ENCODE data around the gene SERPINF2. TPM values are rescaled to one million over a fixed set of nuclear protein-coding genes. Genes with fewer than 3 reads are reported as not detected.

Gene SERPINF2
- total RNA-seq, 1 donor from 2014 or later, result 0.15 TPM

GRCh38 chr17:1732833-1733321 is 9.8 kb upstream of the SERPINF2 start:
- peaks cover 23% of the 10 kb centered on the region for H3K4me1 Mint-ChIP-seq (ENCODE audit: low read depth)
- no peak for TF ChIP-seq CTCF (IDR thresholded peaks at IDR 0.05)
- no peak overlapping the region for H3K27ac Mint-ChIP-seq (ENCODE audit: unreplicated experiment)
- no peaks in the 10 kb centered on the region for H3K27me3 Mint-ChIP-seq (ENCODE audit: low read depth)
- H3K4me3 Mint-ChIP-seq (ENCODE audit: unreplicated experiment), result no peak overlapping the region
- no peak for DNase-seq (ENCODE audit: low spot score)
- no peaks in the 10 kb centered on the region for H3K9me3 Mint-ChIP-seq (ENCODE audit: low read depth)
- H3K36me3 Mint-ChIP-seq (ENCODE audit: low read depth), result peaks cover 8% of the 10 kb centered on the region

- DNase-seq (ENCODE audit: low spot score), result no peak
- Mint-ChIP-seq H3K27me3 (ENCODE audit: low read depth) (no peaks in the 10 kb centered on the region), H3K9me3 (ENCODE audit: low read depth) (no peaks in the 10 kb centered on the region), H3K36me3 (ENCODE audit: low read depth) (peaks cover 9% of the 10 kb centered on the region), H3K4me3 (ENCODE audit: unreplicated experiment) (no peak overlapping the region), H3K27ac (ENCODE audit: unreplicated experiment) (no peak overlapping the region), H3K4me1 (ENCODE audit: low read depth) (peaks cover 20% of the 10 kb centered on the region)
- TF ChIP-seq CTCF (IDR thresholded peaks at IDR 0.05), result no peak
These were observed 8.9 kb upstream of the SERPINF2 start for GRCh38 chr17:1733759-1734158.

- Mint-ChIP-seq H3K27me3 (ENCODE audit: low read depth) (no peaks in the 10 kb centered on the region), H3K4me1 (ENCODE audit: low read depth) (peaks cover 13% of the 10 kb centered on the region), H3K4me3 (ENCODE audit: unreplicated experiment) (no peak overlapping the region), H3K27ac (ENCODE audit: unreplicated experiment) (no peak overlapping the region), H3K36me3 (ENCODE audit: low read depth) (peaks cover 7% of the 10 kb centered on the region), H3K9me3 (ENCODE audit: low read depth) (no peaks in the 10 kb centered on the region)
- no peak for TF ChIP-seq CTCF (IDR thresholded peaks at IDR 0.05)
- no peak for DNase-seq (ENCODE audit: low spot score)
These were observed 7.3 kb upstream of the SERPINF2 start for GRCh38 chr17:1735418-1735817.

GRCh38 chr17:1735834-1736347 is 6.8 kb upstream of the SERPINF2 start:
- Mint-ChIP-seq H3K4me3 (ENCODE audit: unreplicated experiment) (no peak overlapping the region), H3K36me3 (ENCODE audit: low read depth) (peaks cover 7% of the 10 kb centered on the region), H3K27me3 (ENCODE audit: low read depth) (no peaks in the 10 kb centered on the region), H3K9me3 (ENCODE audit: low read depth) (no peaks in the 10 kb centered on the region), H3K27ac (ENCODE audit: unreplicated experiment) (no peak overlapping the region), H3K4me1 (ENCODE audit: low read depth) (peaks cover 13% of the 10 kb centered on the region)
- no peak for TF ChIP-seq CTCF (IDR thresholded peaks at IDR 0.05)
- no peak for DNase-seq (ENCODE audit: low spot score)

GRCh38 chr17:1736348-1737281 is 6.1 kb upstream of the SERPINF2 start:
- no peaks in the 10 kb centered on the region for H3K9me3 Mint-ChIP-seq (ENCODE audit: low read depth)
- H3K4me1 Mint-ChIP-seq (ENCODE audit: low read depth), result peaks cover 13% of the 10 kb centered on the region
- DNase-seq (ENCODE audit: low spot score), result no peak
- peaks cover 5% of the 10 kb centered on the region for H3K36me3 Mint-ChIP-seq (ENCODE audit: low read depth)
- H3K4me3 Mint-ChIP-seq (ENCODE audit: unreplicated experiment), result no peak overlapping the region
- no peaks in the 10 kb centered on the region for H3K27me3 Mint-ChIP-seq (ENCODE audit: low read depth)
- no peak overlapping the region for H3K27ac Mint-ChIP-seq (ENCODE audit: unreplicated experiment)
- TF ChIP-seq CTCF (IDR thresholded peaks at IDR 0.05), result no peak
